GM19455 (cell line): ENCODE measurements around the gene DYNC1H1.

Source experiments
- ATAC-seq: cut with Tn5 transposase; IDR thresholded peaks from one replicate; pipeline ENCODE4 v1.9.1; 2021; ENCODE audit not compliant: unreplicated experiment

The DYNC1H1 gene

GRCh38 chr14:101939646-101940170 is 24.7 kb upstream of the DYNC1H1 start:
- no peak for ATAC-seq

DNA sequence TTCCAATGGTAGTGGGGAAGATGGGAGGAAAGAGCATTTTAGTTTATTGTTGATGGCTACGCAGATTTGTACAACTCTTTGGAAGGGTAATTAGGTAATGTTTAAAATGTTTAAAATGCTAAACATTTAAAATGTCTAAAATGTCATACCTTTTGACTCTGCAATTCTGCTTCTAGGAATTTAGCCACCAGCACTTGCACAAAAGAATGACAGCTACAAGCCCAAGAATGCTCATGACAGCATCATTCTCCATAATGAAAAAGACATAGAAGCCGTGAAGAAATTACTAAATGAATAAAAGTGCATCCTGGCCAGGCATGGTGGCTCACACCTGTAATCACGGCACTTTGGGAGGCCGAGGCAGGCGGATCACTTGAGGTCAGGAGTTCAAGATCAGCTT is 19.9 kb upstream of the DYNC1H1 start:
- ATAC-seq, result no peak

GRCh38 chr14:101945171-101945570 is 19.2 kb upstream of the DYNC1H1 start:
- ATAC-seq, result no peak

GRCh38 chr14:101947577-101947903 is 16.8 kb upstream of the DYNC1H1 start:
- ATAC-seq, result no peak

- ATAC-seq, result peak; percentile 96
Observed at GRCh38 chr14:101947904-101948665, 16.3 kb upstream of the DYNC1H1 start.

GRCh38 chr14:101948666-101949216 is 15.6 kb upstream of the DYNC1H1 start:
- no peak for ATAC-seq

DNA sequence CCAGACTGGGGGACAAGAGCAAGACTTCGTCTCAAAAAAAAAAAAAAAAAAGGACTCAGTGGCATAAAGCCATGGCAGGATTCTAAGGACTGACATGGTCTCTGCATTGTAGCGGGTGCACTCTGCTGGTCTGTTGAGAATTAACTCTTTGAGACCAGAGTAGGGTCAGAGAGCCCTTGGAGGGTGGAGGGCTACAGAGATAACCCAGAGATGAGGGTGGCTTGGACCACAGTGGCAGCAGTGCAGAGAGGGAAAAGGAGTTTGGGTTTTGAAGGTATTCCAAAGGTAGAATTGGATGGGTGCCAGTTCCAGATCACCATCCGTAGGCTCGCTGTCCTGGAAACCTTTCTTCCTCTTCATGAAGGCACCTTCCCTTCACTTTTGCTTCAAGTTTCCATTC is 14.3 kb upstream of the DYNC1H1 start:
- ATAC-seq, result no peak

- ATAC-seq, result no peak
Observed at GRCh38 chr14:101950516-101951215, 13.7 kb upstream of the DYNC1H1 start.

DNA sequence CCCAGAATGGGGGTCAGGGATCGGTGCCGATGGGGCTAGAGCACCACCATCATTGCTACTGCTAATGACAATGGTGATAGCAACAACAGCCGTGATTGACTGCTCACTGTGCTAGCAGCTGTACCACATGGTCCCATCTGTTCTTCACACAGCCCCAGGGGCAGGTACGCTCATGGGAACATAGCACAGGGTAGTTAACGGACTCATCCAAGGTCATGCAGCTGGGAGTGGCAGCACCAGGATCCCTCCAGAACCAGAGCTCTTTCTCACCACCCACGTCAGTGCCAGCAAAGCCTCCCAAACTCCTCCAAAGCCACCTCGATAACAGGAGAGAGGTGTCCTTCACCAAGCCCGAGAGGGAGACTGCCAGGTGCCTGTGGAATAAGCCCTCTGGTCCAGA is 11.2 kb upstream of the DYNC1H1 start:
- no peak for ATAC-seq

DNA sequence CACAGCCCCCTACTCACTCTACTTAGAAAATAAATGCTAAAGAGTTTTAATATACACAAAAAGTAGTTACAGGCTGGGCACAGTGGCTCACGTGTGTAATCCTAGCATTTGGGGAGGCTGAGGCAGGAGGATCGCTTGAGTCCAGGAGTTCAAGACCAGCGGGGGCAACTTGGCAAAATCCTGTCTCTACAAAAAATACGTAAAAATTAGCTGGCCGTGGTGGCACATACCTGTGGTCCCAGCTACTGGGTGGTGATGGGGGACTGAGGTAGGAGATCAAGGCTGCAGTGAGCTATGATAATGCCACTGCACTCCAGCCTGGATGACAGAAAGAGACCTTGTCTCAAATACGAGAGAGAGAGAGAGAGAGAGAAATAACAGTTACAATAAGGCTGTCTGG is 9.9 kb upstream of the DYNC1H1 start:
- ATAC-seq, result no peak

DNA sequence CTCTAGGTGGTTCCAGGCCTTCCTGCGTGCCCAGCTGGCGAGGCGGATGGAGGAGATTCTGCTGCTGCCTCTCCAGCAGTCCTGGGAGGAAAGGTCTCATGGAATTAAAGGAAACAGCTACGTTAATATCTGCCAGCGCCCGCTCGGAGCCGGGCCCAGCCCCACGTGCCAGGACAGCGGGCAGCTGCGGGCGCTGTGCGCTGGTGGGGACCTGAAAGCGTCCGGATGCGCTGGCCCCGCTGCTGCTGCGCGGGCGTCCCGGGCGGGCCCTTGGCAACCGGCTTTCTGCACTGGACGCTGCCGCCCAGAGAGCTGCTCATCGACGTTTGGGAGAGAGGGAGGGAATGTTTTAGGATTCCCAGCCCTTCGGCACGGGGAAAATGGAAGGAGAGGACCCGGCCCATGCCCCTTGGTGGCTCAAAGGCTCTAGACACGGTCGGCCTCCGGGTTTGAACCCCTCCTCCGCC is 8.6 kb upstream of the DYNC1H1 start:
- no peak for ATAC-seq

GRCh38 chr14:101956179-101956885 is 8.0 kb upstream of the DYNC1H1 start:
- ATAC-seq, result no peak

DNA sequence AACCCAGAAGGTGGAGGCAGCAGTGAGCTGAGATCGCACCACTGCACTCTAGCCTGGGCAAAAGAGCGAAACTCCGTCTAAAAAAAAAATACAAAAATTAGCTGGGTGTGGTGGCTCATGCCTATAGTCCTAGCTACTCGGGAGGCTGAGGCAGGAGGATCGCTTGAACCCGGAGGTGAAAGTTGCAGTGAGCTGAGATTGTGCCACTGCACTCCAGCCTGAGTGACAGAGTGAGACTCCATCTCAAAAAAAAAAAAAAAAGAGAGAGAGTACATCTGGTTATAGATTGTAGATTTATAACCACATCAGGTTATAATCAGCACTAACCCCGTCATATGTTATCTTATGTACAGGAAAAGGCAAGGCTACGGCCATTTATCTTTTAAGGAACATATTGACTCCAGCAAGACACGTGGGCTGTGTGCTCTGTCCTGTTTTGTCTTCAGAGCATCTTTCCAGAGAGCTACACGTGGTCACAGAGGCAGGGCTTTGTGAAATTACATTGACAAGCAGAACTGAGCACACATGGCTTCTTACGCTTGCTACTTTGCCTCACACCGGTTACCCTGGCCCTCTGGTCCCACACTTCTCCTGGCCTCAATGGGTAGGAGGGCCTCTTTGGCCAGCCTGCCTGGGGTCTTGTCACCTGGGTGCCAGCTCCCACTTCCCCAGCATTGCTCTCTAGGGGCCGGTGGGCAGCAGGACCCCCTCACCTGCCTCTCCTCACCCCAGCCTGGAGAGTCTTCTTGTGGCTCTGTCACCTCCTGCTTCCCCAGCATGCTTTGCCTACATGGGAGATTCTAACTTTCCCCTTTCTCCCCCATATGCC is 6.8 kb upstream of the DYNC1H1 start:
- ATAC-seq, result no peak

DNA sequence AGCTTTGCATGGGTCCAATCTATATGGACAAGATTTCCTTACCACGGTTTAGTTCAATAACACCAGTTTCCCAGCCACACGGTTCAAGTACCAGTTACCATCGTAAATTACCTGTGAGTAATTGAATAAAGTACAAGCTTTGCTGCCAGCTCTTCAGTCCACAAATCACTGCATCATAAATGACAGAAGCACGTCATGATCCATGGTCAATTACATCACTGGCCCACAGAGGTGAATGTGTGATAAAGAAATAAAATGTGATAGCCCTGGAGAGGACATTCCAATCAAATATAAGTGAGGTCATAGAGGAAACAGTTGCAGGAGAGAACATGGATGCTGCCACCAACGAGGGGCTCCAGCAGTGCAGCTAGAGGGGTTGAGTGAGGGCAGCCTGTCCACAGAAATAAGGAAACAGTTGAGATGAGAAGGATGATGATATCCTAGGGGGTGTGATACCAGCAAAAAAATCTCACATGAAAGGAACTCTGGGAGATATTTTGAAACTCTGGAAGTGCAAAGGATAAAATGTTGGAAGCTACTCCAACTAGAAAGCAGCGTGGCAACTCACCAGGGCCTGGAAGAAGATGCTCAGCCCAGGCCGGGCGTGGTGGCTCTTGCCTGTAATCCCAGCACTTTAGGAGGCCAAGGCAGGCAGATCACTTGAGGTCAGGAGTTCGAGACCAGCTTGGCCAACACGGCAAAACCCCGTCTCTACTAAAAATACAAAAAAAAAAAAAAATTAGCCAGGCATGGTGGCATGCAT is 5.8 kb upstream of the DYNC1H1 start:
- ATAC-seq, result no peak

- ATAC-seq, result no peak
Observed at GRCh38 chr14:101959277-101959676, 5.1 kb upstream of the DYNC1H1 start.

DNA sequence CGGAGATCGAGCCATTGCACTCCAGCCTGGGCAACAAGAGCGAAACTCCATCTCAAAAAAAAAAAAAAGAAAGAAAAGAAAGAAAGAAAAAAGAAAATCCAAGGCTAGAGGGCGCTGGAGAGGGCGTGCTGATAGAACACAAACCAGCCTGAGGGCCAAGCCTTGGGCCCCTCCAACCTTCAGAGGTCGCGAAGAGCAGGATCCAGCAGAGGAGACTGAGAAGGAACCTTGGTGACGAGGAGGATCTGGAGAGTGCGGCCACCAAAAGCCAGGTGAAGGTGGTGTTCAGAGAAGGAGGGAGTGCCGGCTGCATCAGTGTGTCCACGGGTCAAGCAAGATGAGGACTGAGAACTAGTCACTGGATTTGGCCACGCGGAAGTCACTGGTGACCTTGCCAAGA is 4.1 kb upstream of the DYNC1H1 start:
- no peak for ATAC-seq

DNA sequence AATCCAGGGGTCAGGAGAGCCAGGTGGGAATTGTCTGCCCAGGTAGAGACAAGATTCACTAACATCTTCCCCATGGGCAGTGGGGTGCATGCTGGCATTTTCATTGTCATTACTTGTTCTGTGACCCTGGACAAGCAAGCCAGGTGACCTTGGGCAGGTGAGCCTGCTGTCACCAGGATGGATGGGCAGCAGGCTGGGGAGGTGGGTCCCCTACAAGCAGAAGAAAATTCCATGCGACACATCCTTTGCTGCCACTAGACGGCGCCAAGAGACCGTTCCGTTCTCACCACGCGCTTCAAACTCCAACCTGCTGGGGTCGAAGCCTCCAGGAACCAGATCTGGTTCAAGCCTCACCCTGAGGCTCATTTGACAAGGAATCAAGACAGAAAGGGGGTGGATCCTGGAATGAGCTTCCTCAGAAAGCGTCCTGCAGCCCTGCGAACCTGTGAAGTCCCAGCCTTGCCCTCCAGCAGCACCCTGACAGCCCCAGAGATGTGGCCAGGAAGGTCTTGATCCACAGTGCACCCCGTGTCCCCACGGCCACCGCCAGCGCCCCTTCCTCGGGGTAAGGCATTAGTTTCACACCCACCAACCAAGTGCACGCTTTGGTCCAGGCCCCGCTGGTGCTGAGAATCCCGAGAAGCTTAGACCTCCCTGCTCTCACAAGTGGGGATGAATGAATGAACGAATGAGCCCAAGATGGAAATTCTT is 3.2 kb upstream of the DYNC1H1 start:
- ATAC-seq, result no peak

DNA sequence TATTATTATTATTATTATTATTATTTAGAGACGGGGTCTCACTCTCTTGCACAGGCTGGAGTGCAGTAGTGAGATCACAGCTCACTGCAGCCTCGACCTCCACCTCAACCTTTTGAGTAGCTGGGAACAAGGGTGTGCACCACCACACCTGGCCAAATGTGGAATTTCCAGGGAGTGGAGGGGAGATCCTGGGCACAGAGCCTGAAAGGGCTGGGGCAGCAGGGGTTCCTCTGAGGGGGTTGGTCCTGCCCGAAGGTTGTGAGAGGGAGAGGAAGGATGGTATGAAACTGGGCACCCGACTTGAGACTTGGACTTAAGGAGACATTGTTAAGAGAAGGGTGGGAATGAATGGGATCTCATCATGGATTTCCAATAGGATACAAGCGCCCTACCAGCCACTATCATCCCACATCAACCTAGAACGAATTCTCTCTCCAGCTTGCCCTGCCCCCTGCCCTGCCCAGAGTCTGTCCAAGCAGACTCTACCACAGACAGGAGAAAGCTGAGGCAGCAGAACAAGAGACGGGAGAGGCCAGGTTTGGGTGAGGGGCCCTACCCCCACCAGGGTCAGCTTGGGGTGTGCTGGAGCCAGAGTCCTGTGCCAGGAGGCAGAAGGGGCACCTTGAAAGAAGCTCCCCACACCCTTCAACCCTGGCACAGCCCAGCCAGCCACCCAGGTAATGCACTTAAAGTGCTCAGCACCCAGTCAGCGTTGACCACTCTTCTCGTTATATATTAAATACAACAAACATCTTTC is 2.4 kb upstream of the DYNC1H1 start:
- ATAC-seq, result no peak

DNA sequence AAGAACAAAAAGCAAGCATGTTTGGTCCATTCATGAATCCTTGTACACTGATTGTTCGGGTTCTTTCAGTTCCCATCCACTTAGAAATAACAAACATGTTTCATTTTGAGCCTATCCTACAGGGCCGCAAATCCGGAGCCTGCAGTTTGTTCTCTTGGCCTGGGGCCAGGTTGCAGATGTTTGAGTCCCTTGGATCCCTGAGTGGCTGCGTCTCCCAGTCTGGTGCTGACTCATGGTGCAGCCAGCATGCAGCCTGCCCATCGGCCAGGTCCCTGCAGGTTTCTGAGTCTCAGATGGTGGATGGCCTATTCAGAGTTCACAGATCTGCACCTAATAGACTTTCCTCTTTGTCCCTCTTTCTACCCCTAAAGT is 1.9 kb upstream of the DYNC1H1 start:
- no peak for ATAC-seq
